Adrenal gland (tissue), 19 donors: Measurements from ENCODE around the gene TAF11L2. TPM values are rescaled to one million over a fixed set of nuclear protein-coding genes. Genes with fewer than 3 reads are reported as not detected.
"Not testable (repeated sequence)": the region's sequence is repeated elsewhere in the genome, so short reads cannot be mapped to it uniquely, and the experiment has no call there.

Experiments
- DNase-seq, 7 donors: peaks; one replicate each; pipeline ENCODE4 v3.0.0-alpha.2; 2019 to 2020
- H3K27ac ChIP-seq, 5 donors: fragments of 200-600 bp; sonication (generic) in 4 of 5; 1 replicate in 3 of 5; 2 replicates in 2 of 5; pipeline versions ENCODE4 v1.5.1 to v1.8.0; 2016 to 2020; ENCODE audit warnings: mild to moderate bottlenecking in 1 of 5
- H3K27me3 ChIP-seq: fragments of 200-600 bp; 2 replicates; pipeline ENCODE4 v1.8.0; 2021
- H3K36me3 ChIP-seq, 2 donors: fragments of 200-600 bp; replicated peaks in 1 of 2; 1 replicate in 1 of 2; 2 replicates in 1 of 2; pipeline versions ENCODE4 v1.5.1 to v1.8.0; 2018 to 2022
- H3K4me1 ChIP-seq, 2 donors: fragments of 200-600 bp; replicated peaks in 1 of 2; 1 replicate in 1 of 2; 2 replicates in 1 of 2; pipeline versions ENCODE4 v1.5.1 to v1.8.0; 2018 to 2021
- H3K4me3 ChIP-seq, 4 donors: fragments of 200-600 bp; sonication (generic) in 3 of 4; one replicate each; pipeline ENCODE4 v1.5.1; 2016 to 2018
- H3K9me3 ChIP-seq, 3 donors: fragments of 200-600 bp; sonication (generic) in 1 of 3; replicated peaks in 1 of 3; 1 replicate in 2 of 3; 2 replicates in 1 of 3; pipeline versions ENCODE4 v1.5.1 to v1.8.0; 2016 to 2021
- CTCF ChIP-seq, 6 experiments: fragments of 450-650 bp in 4 of 6; fragments of 200-600 bp in 2 of 6; sonication (generic) in 1 of 6; IDR thresholded peaks; 1 replicate in 5 of 6; 2 replicates in 1 of 6; pipeline versions ENCODE4 v1.5.1 to v1.8.0; 2016 to 2021; ENCODE audit warnings: antibody characterized with exemption in 6 of 6, mild to moderate bottlenecking in 2 of 6, moderate library complexity in 1 of 6
- POLR2A ChIP-seq, 2 donors: fragments of 450-650 bp; IDR thresholded peaks; one replicate each; pipeline ENCODE4 v1.6.1; 2017; ENCODE audit warnings: antibody characterized with exemption in 2 of 2, mild to moderate bottlenecking in 2 of 2, moderate library complexity in 1 of 2
- WGBS, 4 donors: extraction: QIAGEN DNeasy Blood & Tissue Kit in 2 of 4; methylation state at CpG; one replicate each; pipeline versions ENCODE4 v1.1.5 to v1.1.7; 2013 to 2017; 5-methylcytosine and 5-hydroxymethylcytosine counted together
- intact Hi-C, 2 donors: fragments of 100-400 bp; cut with DNase I; formaldehyde crosslinking; loops; one replicate each; pipeline versions ENCODE4 v1.14.1 to v1.15.0; 2022 to 2023
- long read RNA-seq, 10 donors: library from polyadenylated mRNA in 3 of 10; unstranded in 2 of 10; stranded (forward) in 1 of 10; transcript quantifications; one replicate each; pipeline ENCODE4 v2.0.0 and lab custom pipeline, GENCODE V29; 2021 to 2026
- polyA plus RNA-seq, 3 donors: library from polyadenylated mRNA; stranded (reverse); fragments of 200-250 nt in 2 of 3; fragments of 350-450 nt in 1 of 3; fragmentation: Illumina TruSeq in 1 of 3; extraction: RNeasy Lipid Tissue Mini Kit (QIAGEN cat#74804) in 1 of 3; gene quantifications; one replicate each; pipeline ENCODE4 v1.2.3, GENCODE V29; 2013 to 2014
- total RNA-seq, 9 donors: library from RNA; depleted of rRNA in 4 of 9; stranded (reverse); fragments of >200 nt in 4 of 9; fragments of 120-200 nt in 1 of 9; fragmentation: NEBNext Ultra II Directional in 1 of 9; extraction: Animal tissue kit (Norgen Biotek cat#: 25700) in 1 of 9; gene quantifications; one replicate each; pipeline versions ENCODE4 v1.1.0 to v1.2.4, GENCODE V29; 2013 to 2023
- donor health status: healthy with polysubstance abuse.
- donor health status: Bipolar disorder and iron deficiency.
- donor health status: DM: yes; HTN: yes; CAD: no.
- donor health status: DM: no; HTN: no; CAD: no.
- donor health status: DM: no; HTN: no; CAD: no.
- donor health status: DM: yes; HTN: yes; CAD: no.

TAF11L2 gene
- total RNA-seq: not detected
- not detected for polyA plus RNA-seq
- long read RNA-seq, donor 1: 0 reads
- long read RNA-seq, donor 2: 0 reads
- long read RNA-seq, donor 3: 0 reads
- long read RNA-seq, donor 4: 0 reads
- long read RNA-seq, donor 5: 0 reads
- long read RNA-seq, donor 6: 0 reads
- long read RNA-seq, donor 7: 0 reads
- long read RNA-seq, donor 8: 0 reads
- long read RNA-seq, donor 9: 0 reads
- long read RNA-seq, donor 10: 0 reads

- DNase-seq, intact Hi-C loops: not testable (repeated sequence)
- 77 to 89% (median 86%) methylated on average over 8 of the region's 8 CpGs for WGBS, 4 donors
Measured at GRCh38 chr5:17497931-17498330, at the start of gene TAF11L2. TAF11L2 (plus strand) TSS chr5:17498231.

GRCh38 chr5:17448877-17449276 lies 49.2 kb upstream of the TAF11L2 start:
- TF ChIP-seq CTCF (IDR thresholded peaks at IDR 0.05): no peak
- no peak for TF ChIP-seq POLR2A (IDR thresholded peaks at IDR 0.05)
- no peaks in the 10 kb centered on the region for H3K4me1 ChIP-seq
- intact Hi-C loops: no loop called here

More at GRCh38 chr5:17497931-17498330, at the start of gene TAF11L2:
- not testable (repeated sequence) for H3K27me3 ChIP-seq, H3K9me3 ChIP-seq, H3K4me1 ChIP-seq, H3K36me3 ChIP-seq, H3K27ac ChIP-seq, H3K4me3 ChIP-seq

GRCh38 chr5:17452936-17453335 lies 45.1 kb upstream of the TAF11L2 start:
- Histone ChIP-seq H3K27ac (no peak overlapping the region), H3K4me1 (no peaks in the 10 kb centered on the region), H3K36me3 (no peaks in the 10 kb centered on the region), H3K27me3 (no peaks in the 10 kb centered on the region), H3K4me3 (no peak overlapping the region), H3K9me3 (no peaks in the 10 kb centered on the region)
- TF ChIP-seq POLR2A (IDR thresholded peaks at IDR 0.05): no peak
- intact Hi-C loops: no loop called here
- WGBS, 4 donors: 63 to 78% (median 69%) methylated on average over 4 of the region's 4 CpGs
- no peak for DNase-seq

More at GRCh38 chr5:17448877-17449276, 49.2 kb upstream of the TAF11L2 start:
- 84 to 92% (median 88%) methylated on average over 3 of the region's 3 CpGs for WGBS, 4 donors
- no peak overlapping the region for H3K4me3 ChIP-seq
- no peaks in the 10 kb centered on the region for H3K9me3 ChIP-seq
- H3K36me3 ChIP-seq: no peaks in the 10 kb centered on the region
- no peaks in the 10 kb centered on the region for H3K27me3 ChIP-seq
- no peak overlapping the region for H3K27ac ChIP-seq
- DNase-seq: no peak

- no peak for DNase-seq
- Histone ChIP-seq H3K36me3 (no peaks in the 10 kb centered on the region), H3K4me3 (no peak overlapping the region), H3K27me3 (no peaks in the 10 kb centered on the region), H3K9me3 (no peaks in the 10 kb centered on the region), H3K4me1 (no peaks in the 10 kb centered on the region), H3K27ac (no peak overlapping the region)
- WGBS, 4 donors: 46 to 59% (median 51%) methylated on average over 3 of the region's 3 CpGs
- TF ChIP-seq CTCF (IDR thresholded peaks at IDR 0.05) (no peak), POLR2A (IDR thresholded peaks at IDR 0.05) (no peak)
- intact Hi-C loops: no loop called here
Measured at GRCh38 chr5:17455942-17456341, 42.1 kb upstream of the TAF11L2 start.

GRCh38 chr5:17461793-17462192 lies 36.2 kb upstream of the TAF11L2 start:
- Histone ChIP-seq H3K27me3 (no peaks in the 10 kb centered on the region), H3K36me3 (no peaks in the 10 kb centered on the region), H3K9me3 (no peaks in the 10 kb centered on the region), H3K4me3 (no peak overlapping the region), H3K27ac (no peak overlapping the region), H3K4me1 (no peaks in the 10 kb centered on the region)
- 84 to 90% (median 87%) methylated on average over 6 of the region's 6 CpGs for WGBS, 4 donors
- no peak for DNase-seq
- intact Hi-C loops: no loop called here
- TF ChIP-seq CTCF (IDR thresholded peaks at IDR 0.05): no peak
- TF ChIP-seq POLR2A (IDR thresholded peaks at IDR 0.05): no peak
